HAP-1 (cell line): Measurements from ENCODE around the gene HSPA13.
"Not testable (repeated sequence)": the region's sequence is repeated elsewhere in the genome, so short reads cannot be mapped to it uniquely, and the experiment has no call there.

Source experiments
- DNase-seq, 2 experiments: peaks; one replicate each; pipeline ENCODE4 v3.0.0-alpha.2; 2016 to 2020; ENCODE audit warnings: low spot score in 2 of 2
- H3K27me3 ChIP-seq: fragments of 250-450 bp; sonication (Bioruptor Pico); 2 replicates; pipeline ENCODE4 v1.5.1; 2020; ENCODE audit warnings: low read depth, mild to moderate bottlenecking, moderate library complexity
- H3K36me3 ChIP-seq: fragments of 250-450 bp; sonication (Bioruptor Pico); replicated peaks from 2 replicates; pipeline ENCODE4 v1.5.1; 2020; ENCODE audit warnings: mild to moderate bottlenecking
- H3K4me1 ChIP-seq: fragments of 250-450 bp; sonication (Bioruptor Pico); 2 replicates; pipeline ENCODE4 v1.5.1; 2020; ENCODE audit warnings: mild to moderate bottlenecking
- H3K4me3 ChIP-seq: fragments of 250-450 bp; sonication (Bioruptor Pico); 2 replicates; pipeline ENCODE4 v1.5.1; 2020; ENCODE audit warnings: mild to moderate bottlenecking, moderate library complexity
- H3K9me3 ChIP-seq: fragments of 250-450 bp; sonication (Bioruptor Pico); 2 replicates; pipeline ENCODE4 v1.5.1; 2020; ENCODE audit warnings: mild to moderate bottlenecking, moderate library complexity
- in situ Hi-C: fragments of 300-500 bp; cut with MboI; formaldehyde crosslinking; loops from 3 replicates; pipeline ENCODE4 v1.14.3; 2020; ENCODE audit warnings: low sequenced_read_pairs, inconsistent platforms, mixed read lengths

The HSPA13 gene

DNA sequence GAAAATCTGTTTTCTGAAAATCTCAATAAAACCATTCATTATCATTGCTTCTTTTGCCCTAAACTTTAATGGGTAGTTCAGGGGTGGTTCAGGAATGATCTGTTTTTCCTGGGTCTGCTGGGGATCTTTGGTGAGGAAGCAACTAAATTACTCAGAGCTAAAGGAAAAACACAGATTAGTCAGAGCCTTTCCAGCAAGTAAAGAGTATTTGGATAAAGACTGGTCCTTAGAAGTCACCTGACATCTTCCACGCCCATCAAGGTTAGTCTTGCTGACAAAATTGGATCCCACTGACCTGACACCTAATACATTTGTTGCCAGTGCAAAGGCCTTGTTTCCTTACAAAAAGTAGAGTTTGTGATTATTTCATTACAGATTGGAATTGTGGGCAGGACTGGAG is 24.2 kb downstream of the HSPA13 start:
- in situ Hi-C loops, result no loop called here
- H3K27me3 ChIP-seq, result peaks cover 4% of the 10 kb centered on the region; the same call in 1 of the 2 replicates
- no peaks in the 10 kb centered on the region for H3K4me1 ChIP-seq
- DNase-seq, result no peak
- H3K4me3 ChIP-seq, result no peak overlapping the region
- H3K36me3 ChIP-seq, result no peaks in the 10 kb centered on the region
- no peaks in the 10 kb centered on the region for H3K9me3 ChIP-seq

DNA sequence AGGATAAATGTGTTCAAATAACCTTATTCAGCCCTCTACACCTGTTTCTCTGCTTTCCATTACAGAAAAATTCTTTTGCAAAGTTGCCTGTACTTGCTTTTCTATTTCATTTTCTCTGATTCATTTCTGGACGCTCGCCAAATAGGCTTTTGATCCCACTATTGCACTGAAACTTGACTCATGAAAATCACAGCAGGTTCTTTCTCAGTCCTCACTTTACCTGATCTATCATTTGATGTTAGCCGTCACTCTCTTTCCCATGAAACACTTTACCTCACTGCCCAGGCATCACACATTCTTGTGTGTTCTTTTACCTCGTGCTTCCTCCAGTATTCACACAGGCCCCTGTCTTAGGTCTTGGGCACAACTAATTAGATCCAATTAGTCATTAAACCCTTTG is 26.2 kb downstream of the HSPA13 start:
- peaks cover 7% of the 10 kb centered on the region for H3K27me3 ChIP-seq
- no peak for DNase-seq

DNA sequence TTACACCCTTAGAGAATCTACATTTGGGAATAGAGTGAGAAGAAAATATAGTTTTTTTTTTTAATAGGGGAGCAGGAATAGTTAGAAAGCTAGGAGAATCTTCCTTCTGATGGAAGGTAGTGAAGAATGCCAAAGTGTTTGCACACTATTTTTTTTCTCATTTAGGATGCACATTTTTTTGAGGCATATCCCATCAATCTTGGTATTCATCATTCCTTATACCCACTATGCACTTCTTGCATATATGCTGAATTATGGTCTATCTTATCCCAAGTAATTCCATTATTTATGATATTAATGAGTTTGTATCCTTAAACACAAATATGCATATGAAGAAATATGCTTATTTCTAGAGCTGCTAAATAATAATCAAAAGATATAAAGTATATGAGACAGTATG is 28.4 kb downstream of the HSPA13 start:
- Histone ChIP-seq H3K9me3 (no peaks in the 10 kb centered on the region), H3K27me3 (peaks cover 7% of the 10 kb centered on the region), H3K4me3 (no peak overlapping the region), H3K36me3 (no peaks in the 10 kb centered on the region), H3K4me1 (no peaks in the 10 kb centered on the region)
- in situ Hi-C loops, result no loop called here
- DNase-seq, result no peak

More for the DNA sequence above, 26.2 kb downstream of the HSPA13 start:
- Histone ChIP-seq H3K4me1 (no peaks in the 10 kb centered on the region), H3K4me3 (no peak overlapping the region), H3K9me3 (no peaks in the 10 kb centered on the region), H3K36me3 (no peaks in the 10 kb centered on the region)
- in situ Hi-C loops, result no loop called here

DNA sequence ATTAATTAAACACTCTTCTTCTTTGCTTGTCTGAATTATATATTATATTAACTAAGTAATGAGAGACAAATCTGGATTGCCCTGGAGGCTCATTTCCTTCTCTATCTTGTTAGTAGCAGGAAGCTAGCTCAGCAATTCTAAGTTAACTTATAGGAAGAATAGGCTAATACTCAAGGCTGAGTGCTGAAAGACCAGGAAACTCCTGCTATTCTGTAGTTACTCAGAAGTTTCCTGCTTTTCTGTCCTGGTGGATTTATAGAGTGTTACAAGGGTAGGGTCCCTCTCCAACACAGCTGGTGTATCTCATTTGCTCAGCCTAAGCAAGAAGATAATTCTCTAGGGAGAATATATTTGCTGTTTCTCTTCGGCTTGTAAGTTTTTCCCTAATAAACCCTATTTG is 29.2 kb downstream of the HSPA13 start:
- no peaks in the 10 kb centered on the region for H3K9me3 ChIP-seq
- H3K4me1 ChIP-seq, result no peaks in the 10 kb centered on the region
- H3K4me3 ChIP-seq, result no peak overlapping the region
- H3K27me3 ChIP-seq, result peaks cover 7% of the 10 kb centered on the region
- in situ Hi-C loops, result no loop called here
- DNase-seq, result no peak
- no peaks in the 10 kb centered on the region for H3K36me3 ChIP-seq

DNA sequence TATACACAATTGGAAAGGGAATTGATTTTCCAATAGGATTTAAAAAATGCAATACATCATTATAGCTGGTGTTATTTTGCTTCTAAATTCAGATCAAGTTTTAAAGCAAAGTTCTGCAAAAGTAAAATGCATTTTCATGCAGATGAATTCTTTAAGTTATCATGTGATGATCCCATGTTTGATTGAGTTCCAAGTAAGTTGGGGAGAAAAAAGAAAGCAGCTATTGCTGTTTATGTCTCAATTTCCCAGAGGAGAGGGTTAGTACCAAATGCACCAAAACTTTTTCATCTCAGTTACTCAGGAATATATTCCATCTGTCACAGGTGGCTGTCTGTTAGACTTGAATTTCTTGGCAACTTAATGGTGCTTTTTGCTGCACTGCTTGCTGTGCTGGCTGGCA is 29.7 kb downstream of the HSPA13 start:
- DNase-seq, result no peak
- in situ Hi-C loops, result no loop called here
- Histone ChIP-seq H3K36me3 (no peaks in the 10 kb centered on the region), H3K9me3 (no peaks in the 10 kb centered on the region), H3K27me3 (peaks cover 5% of the 10 kb centered on the region), H3K4me1 (no peaks in the 10 kb centered on the region), H3K4me3 (no peak overlapping the region)

DNA sequence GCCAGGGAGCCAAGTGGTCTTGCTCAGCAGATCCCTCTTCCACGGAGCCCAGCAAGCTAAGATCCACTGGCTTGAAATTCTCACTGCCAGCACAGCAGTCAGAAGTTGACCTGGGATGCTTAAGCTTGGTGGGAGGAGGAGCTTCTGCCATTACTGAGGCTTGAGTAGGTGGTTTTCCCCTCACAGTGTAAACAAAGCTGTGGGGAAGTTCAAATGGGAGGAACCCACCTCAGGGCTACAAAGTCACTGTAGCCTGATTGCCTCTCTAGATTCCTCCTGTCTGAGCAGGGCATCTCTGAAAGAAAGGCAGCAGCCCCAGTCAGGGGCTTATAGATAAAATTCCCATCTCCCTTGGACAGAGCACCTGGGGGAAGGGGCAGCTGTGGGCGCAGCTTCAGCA is 55.6 kb downstream of the HSPA13 start:
- H3K36me3 ChIP-seq, H3K4me1 ChIP-seq, DNase-seq, H3K4me3 ChIP-seq, H3K9me3 ChIP-seq, H3K27me3 ChIP-seq, in situ Hi-C loops: not testable (repeated sequence)

DNA sequence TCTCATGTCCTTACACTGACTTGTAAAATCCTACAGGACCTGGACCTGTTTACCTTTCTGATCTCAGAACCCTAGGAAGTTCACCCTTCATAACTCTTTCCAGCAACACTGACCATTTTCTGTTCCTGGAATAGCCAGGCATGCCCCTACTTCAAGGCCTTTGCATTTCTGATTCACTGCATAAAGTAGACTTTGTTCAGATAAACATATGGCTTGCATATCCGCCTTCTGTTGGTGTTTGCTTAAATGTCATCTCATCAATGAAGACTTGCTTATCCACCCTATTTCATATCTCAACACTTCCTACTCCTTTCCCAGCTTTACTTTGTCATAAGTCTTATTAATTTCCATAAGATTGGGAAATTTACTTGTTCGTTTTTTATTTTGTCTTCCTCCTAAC is 57.4 kb downstream of the HSPA13 start:
- Histone ChIP-seq H3K4me3 (no peak overlapping the region), H3K4me1 (no peaks in the 10 kb centered on the region), H3K36me3 (no peaks in the 10 kb centered on the region), H3K27me3 (no peaks in the 10 kb centered on the region), H3K9me3 (no peaks in the 10 kb centered on the region)
- no peak for DNase-seq
- in situ Hi-C loops, result no loop called here
